Heart right ventricle (tissue), 16 donors: ENCODE measurements around the gene NHLRC1. TPM values are rescaled to one million over a fixed set of nuclear protein-coding genes. Genes with fewer than 3 reads are reported as not detected.

Experiments
- ATAC-seq, 8 donors: fragments of 200-7000 bp; cut with Tn5 transposase; one replicate each; pipeline ENCODE4 v1.9.1; 2020; ENCODE audit warnings: mild to moderate bottlenecking in 8 of 8, moderate library complexity in 8 of 8, moderate number of reproducible peaks in 1 of 8
- DNase-seq, 2 donors: peaks; one replicate each; pipeline ENCODE4 v3.0.0-alpha.2; 2020
- H3K27ac ChIP-seq, 10 donors: fragments of 200-600 bp; sonication (generic) in 2 of 10; one replicate each; pipeline versions ENCODE4 v1.5.0 to v1.8.0; 2020 to 2022; ENCODE audit warnings: mild to moderate bottlenecking in 3 of 10
- H3K27me3 ChIP-seq, 7 donors: fragments of 200-600 bp; one replicate each; pipeline ENCODE4 v1.8.0; 2021 to 2022; ENCODE audit warnings: mild to moderate bottlenecking in 2 of 7
- H3K36me3 ChIP-seq, 9 donors: fragments of 200-600 bp; sonication (generic) in 1 of 9; one replicate each; pipeline versions ENCODE4 v1.5.0 to v1.8.0; 2020 to 2022; ENCODE audit warnings: mild to moderate bottlenecking in 2 of 9
- H3K4me1 ChIP-seq, 9 donors: fragments of 200-600 bp; sonication (generic) in 1 of 9; one replicate each; pipeline versions ENCODE4 v1.5.0 to v1.8.0; 2020 to 2022; ENCODE audit warnings: mild to moderate bottlenecking in 4 of 9
- H3K4me3 ChIP-seq, 10 donors: fragments of 200-600 bp; sonication (generic) in 2 of 10; one replicate each; pipeline versions ENCODE4 v1.5.0 to v1.8.0; 2020 to 2022; ENCODE audit warnings: mild to moderate bottlenecking in 7 of 10, moderate library complexity in 2 of 10
- H3K9me3 ChIP-seq, 11 donors: fragments of 200-600 bp in 10 of 11; sonication (generic) in 2 of 11; one replicate each; pipeline versions ENCODE4 v1.5.0 to v1.8.0; 2013 to 2022; ENCODE audit warnings: mild to moderate bottlenecking in 2 of 11, control low read depth in 1 of 11, moderate library complexity in 1 of 11
- CTCF ChIP-seq, 9 donors: fragments of 200-600 bp; sonication (generic) in 2 of 9; IDR thresholded peaks; one replicate each; pipeline versions ENCODE4 v1.5.0 to v1.8.0; 2021 to 2022; ENCODE audit warnings: antibody characterized with exemption in 9 of 9, mild to moderate bottlenecking in 5 of 9, moderate library complexity in 1 of 9
- WGBS, 2 donors: extraction: QIAGEN DNeasy Blood & Tissue Kit; methylation state at CpG; one replicate each; pipeline ENCODE4 v1.1.7; 2013; ENCODE audit warnings: inconsistent platforms in 1 of 2; 5-methylcytosine and 5-hydroxymethylcytosine counted together
- intact Hi-C, 10 donors: fragments of 100-400 bp; cut with DNase I; formaldehyde crosslinking; loops; one replicate each; pipeline versions ENCODE4 v1.11.1 to v1.14.2; 2022
- polyA plus RNA-seq, 2 donors: library from polyadenylated mRNA; stranded (reverse); fragments of 200-250 nt; gene quantifications; one replicate each; pipeline ENCODE4 v1.2.3, GENCODE V29; 2013
- total RNA-seq, 10 donors: library from RNA; stranded (reverse); fragmentation: NEBNext Ultra II Directional in 3 of 10; extraction: Animal tissue kit (Norgen Biotek cat#: 25700) in 3 of 10; gene quantifications; one replicate each; pipeline versions ENCODE4 v1.2.1 to v1.2.4, GENCODE V29; 2021 to 2023
- donor health status: Arrhythmogenic right ventricular cardiomyopathy.
- donor health status: ischemic (EF 13 %, LVEDD 7.1; RV severe dilation, severe dysfunction).
- donor health status: healthy with polysubstance abuse.
- donor health status: DM: no; HTN: yes; CAD: no.
- donor health status: DM: no; HTN: no; CAD: no.
- donor health status: ischemic (EF 25% LVEDD 6.9; RV normal size, moderate dysfunction).
- donor health status: ischemic (EF 25% LVEDD 5.7; RV mildly dilated, moderate dysfunction).
- donor health status: healthy.
- donor health status: DM: yes; HTN: yes; CAD: no.
- donor health status: Ischemic cardiomyopathy.
- donor health status: ischemic (EF 35%, LVEDD 5.7; RV mildly dilated, moderate dysfunction).
- donor health status: nonischemic (EF 11% LVEDD 7.7; RV severe dilation, severe dysfunction).
- donor health status: DM: yes; HTN: yes; CAD: no.
- donor health status: PGD.
- donor health status: ischemic (EF 29% LVEDD 5.4; RV normal size, mild dysfunction).
- donor health status: nonischemic (EF 23%, LVEDD 6.1; RV moderate dilation, normal function).

Gene NHLRC1
- total and polyA plus RNA-seq, 12 donors = 0.73 to 2.5 (median 1.4) TPM

GRCh38 chr6:18117136-18117535 is 5.3 kb downstream of the NHLRC1 start:
- no peak for ATAC-seq
- WGBS, 2 donors = 90 to 92% methylated on average over 5 of the region's 5 CpGs
- Histone ChIP-seq H3K4me3 (no peak overlapping the region), H3K27me3 (no peaks in the 10 kb centered on the region), H3K36me3 (no peaks in the 10 kb centered on the region), H3K27ac (no peak overlapping the region), H3K4me1 (peaks cover 0 to 9% (median 5%) of the 10 kb centered on the region in 9 donors), H3K9me3 (peaks cover 0 to 6% (median 0%) of the 10 kb centered on the region in 11 donors)
- intact Hi-C loops = loop anchor here in 2 of 10 donors (10.0 kb wide), 1 partner anchor 122 kb away; no protein-coding TSS in a partner anchor
- no peak for DNase-seq
- TF ChIP-seq CTCF (IDR thresholded peaks at IDR 0.05) = no peak

DNA sequence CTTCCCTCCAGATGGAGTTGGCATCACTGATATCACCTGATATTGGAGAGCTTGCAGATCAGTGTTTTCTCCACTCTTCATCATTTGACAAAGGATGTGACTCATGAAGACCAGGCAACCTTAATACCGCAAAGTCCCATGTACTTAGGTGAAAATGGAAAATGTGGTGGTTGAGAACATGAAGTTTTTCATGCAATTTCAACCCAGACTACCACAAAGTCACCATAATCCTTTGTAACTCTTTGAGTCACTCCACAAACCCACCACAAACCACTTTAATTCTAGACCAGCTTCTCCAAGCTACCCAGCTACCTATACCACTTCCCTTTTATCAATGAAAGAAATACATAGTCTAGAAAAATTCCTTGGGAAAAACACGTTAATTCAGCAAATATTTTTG is 7.1 kb downstream of the NHLRC1 start:
- Histone ChIP-seq H3K27me3 (no peaks in the 10 kb centered on the region), H3K27ac (no peak overlapping the region), H3K36me3 (no peaks in the 10 kb centered on the region), H3K9me3 (peaks cover 0 to 4% (median 0%) of the 10 kb centered on the region in 11 donors), H3K4me1 (no peaks in the 10 kb centered on the region), H3K4me3 (no peak overlapping the region)
- no peak for DNase-seq
- TF ChIP-seq CTCF (IDR thresholded peaks at IDR 0.05) = no peak
- ATAC-seq = no peak
- intact Hi-C loops = loop anchor here in 2 of 10 donors (10.0 kb wide), 1 partner anchor 121 kb away; no protein-coding TSS in a partner anchor
- 90 to 92% methylated on average over 2 of the region's 2 CpGs for WGBS, 2 donors

GRCh38 chr6:18110162-18110561 is 12.3 kb downstream of the NHLRC1 start:
- no peak for TF ChIP-seq CTCF (IDR thresholded peaks at IDR 0.05)
- no peak for DNase-seq
- Histone ChIP-seq H3K9me3 (peaks cover 0 to 21% (median 9%) of the 10 kb centered on the region in 11 donors), H3K4me1 (no peaks in the 10 kb centered on the region), H3K36me3 (no peaks in the 10 kb centered on the region), H3K27ac (no peak overlapping the region), H3K27me3 (no peaks in the 10 kb centered on the region), H3K4me3 (no peak overlapping the region)
- intact Hi-C loops = loop anchor here in 3 of 10 donors (5.0 to 10.0 kb wide), 2 partner anchors 115 to 118 kb away; no protein-coding TSS in a partner anchor
- ATAC-seq = peak in 1 of 8 donors; percentile 42

DNA sequence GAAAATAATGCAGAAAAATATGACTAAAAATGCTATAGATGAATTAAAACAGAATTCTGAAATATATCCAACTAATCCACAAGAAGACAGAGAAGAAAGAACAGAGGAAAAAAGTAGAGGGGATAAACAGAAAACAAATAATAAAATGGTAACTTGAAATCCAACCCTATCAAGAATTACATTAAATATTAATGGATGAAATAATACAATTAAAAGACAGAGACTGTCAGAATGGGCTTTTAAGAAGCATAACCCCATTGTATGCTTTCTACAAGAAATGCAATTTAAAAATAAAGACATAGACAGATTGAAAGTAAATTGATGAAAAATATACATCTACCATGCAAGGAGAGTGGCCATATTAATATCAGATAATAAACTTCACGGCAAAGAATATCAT is 15.4 kb downstream of the NHLRC1 start:
- peaks cover 0 to 10% (median 0%) of the 10 kb centered on the region in 9 donors for H3K4me1 ChIP-seq
- H3K27ac ChIP-seq = no peak overlapping the region
- intact Hi-C loops = no loop called here
- H3K36me3 ChIP-seq = no peaks in the 10 kb centered on the region
- no peaks in the 10 kb centered on the region for H3K27me3 ChIP-seq
- no peak for ATAC-seq
- H3K9me3 ChIP-seq = peaks cover 0 to 21% (median 9%) of the 10 kb centered on the region in 11 donors
- no peak for DNase-seq
- no peak overlapping the region for H3K4me3 ChIP-seq
- 97% methylated on average over 1 of the region's 1 CpG for WGBS, 2 donors
- TF ChIP-seq CTCF (IDR thresholded peaks at IDR 0.05) = no peak
